Progenitor cell of endocrine pancreas (in vitro differentiated cells): ENCODE data around the gene UROD. TPM values are rescaled to one million over a fixed set of nuclear protein-coding genes. Genes with fewer than 3 reads are reported as not detected.

Experiments used
- DNase-seq: peaks from one replicate; pipeline ENCODE4 v3.0.0; 2021; ENCODE audit warnings: low spot score; ENCODE audit not compliant: unreplicated experiment
- H3K27ac Mint-ChIP-seq: 2 replicates; pipeline ENCODE4 v1.8.0; 2021; ENCODE audit warnings: mild to moderate bottlenecking, moderate library complexity, mixed read lengths
- H3K27me3 Mint-ChIP-seq: 2 replicates; pipeline ENCODE4 v1.8.0; 2021; ENCODE audit warnings: mixed read lengths
- H3K36me3 Mint-ChIP-seq: 2 replicates; pipeline ENCODE4 v1.8.0; 2022; ENCODE audit warnings: mixed read lengths; ENCODE audit not compliant: insufficient read depth
- H3K4me1 Mint-ChIP-seq: 2 replicates; pipeline ENCODE4 v1.8.0; 2021; ENCODE audit warnings: low read depth, mixed read lengths
- H3K4me3 Mint-ChIP-seq: 2 replicates; pipeline ENCODE4 v1.8.0; 2021; ENCODE audit warnings: low read depth, mild to moderate bottlenecking, moderate library complexity, mixed read lengths
- H3K9me3 Mint-ChIP-seq: 2 replicates; pipeline ENCODE4 v1.8.0; 2021; ENCODE audit warnings: low read depth, mixed read lengths
- CTCF ChIP-seq: fragments of 200-600 bp; sonication (generic); IDR thresholded peaks from one replicate; pipeline ENCODE4 v1.5.0; 2021; ENCODE audit warnings: antibody characterized with exemption, mild to moderate bottlenecking; ENCODE audit not compliant: unreplicated experiment
- total RNA-seq: library from RNA; stranded (reverse); gene quantifications from 2 replicates; pipeline ENCODE4 v1.2.1, GENCODE V29; 2021

The UROD gene
- total RNA-seq, 1 donor from 2014 or later: 64.4 TPM

GRCh38 chr1:45008516-45008915 lies 3.5 kb upstream of the UROD start:
- Mint-ChIP-seq H3K27me3 (no peaks in the 10 kb centered on the region), H3K27ac (no peak overlapping the region), H3K4me1 (peaks cover 21% of the 10 kb centered on the region), H3K9me3 (no peaks in the 10 kb centered on the region), H3K4me3 (no peak overlapping the region), H3K36me3 (peaks cover 7% of the 10 kb centered on the region)
- DNase-seq: no peak
- TF ChIP-seq CTCF: no peak

GRCh38 chr1:45009296-45009865 lies 2.7 kb upstream of the UROD start:
- Mint-ChIP-seq H3K27ac (no peak overlapping the region), H3K4me3 (peak overlapping the region; percentile 77), H3K4me1 (peaks cover 24% of the 10 kb centered on the region), H3K36me3 (peaks cover 9% of the 10 kb centered on the region), H3K27me3 (no peaks in the 10 kb centered on the region), H3K9me3 (no peaks in the 10 kb centered on the region)
- DNase-seq: no peak
- no peak for TF ChIP-seq CTCF

GRCh38 chr1:45009956-45010854 lies 1.8 kb upstream of the UROD start:
- Mint-ChIP-seq H3K27ac (peak overlapping the region; percentile 37), H3K4me1 (peaks cover 27% of the 10 kb centered on the region), H3K36me3 (peaks cover 5% of the 10 kb centered on the region), H3K4me3 (peak overlapping the region; percentile 77), H3K27me3 (no peaks in the 10 kb centered on the region), H3K9me3 (no peaks in the 10 kb centered on the region)
- peak; percentile 29 for DNase-seq
- no peak for TF ChIP-seq CTCF

- peaks cover 27% of the 10 kb centered on the region for H3K4me1 Mint-ChIP-seq
- H3K36me3 Mint-ChIP-seq: peaks cover 4% of the 10 kb centered on the region
- H3K4me3 Mint-ChIP-seq: peak within 1 kb of the TSS; percentile 77
- TF ChIP-seq CTCF: no peak
- H3K9me3 Mint-ChIP-seq: no peaks in the 10 kb centered on the region
- H3K27me3 Mint-ChIP-seq: no peaks in the 10 kb centered on the region
- peak within 1 kb of the TSS; percentile 93 for H3K27ac Mint-ChIP-seq
- DNase-seq: peak; percentile 33
Measured at GRCh38 chr1:45010855-45011811, 921 bp upstream of the UROD start, which contains the start of gene HECTD3. Gene HECTD3, minus strand, starts transcription at chr1:45011324. Its CDS starts 67 bp downstream, at chr1:45011257.
